HepG2 (cell line): ENCODE measurements around the gene ITGB8. TPM values are rescaled to one million over a fixed set of nuclear protein-coding genes. Genes with fewer than 3 reads are reported as not detected.

ENCODE experiments used
- ATAC-seq: fragments of 200-7000 bp; cut with Tn5 transposase; 3 replicates; pipeline ENCODE4 v1.9.1; 2020; ENCODE audit warnings: mild to moderate bottlenecking, moderate library complexity
- BruUV-seq: library from RNA; stranded (reverse); fragments of 400-500 nt; replicated peaks from 2 replicates; lab custom pipeline; 2021; lab: Mats Ljungman, UMichigan
- CTCF ChIA-PET: fragments of 300-600 bp; formaldehyde crosslinking; extraction: SDS; loops from one replicate; lab custom pipeline; 2021; ENCODE audit warnings: low total read pairs, inconsistent platforms, low intra/inter-chr PET ratio; lab: Yijun Ruan, JAX
- POLR2A ChIA-PET: fragments of 350-600 bp; sonication (Branson Sonifier 250); formaldehyde crosslinking; loops from one replicate; lab custom pipeline; 2020; ENCODE audit warnings: antibody characterized with exemption, inconsistent platforms; lab: Yijun Ruan, JAX
- DNase-seq: peaks from one replicate; pipeline ENCODE4 v3.0.0-alpha.2; 2015; ENCODE audit warnings: low spot score
- FAIRE-seq: peaks from 3 replicates; lab custom pipeline; 2011; peaks lifted over from hg19 to GRCh38; lab: Jason Lieb, UNC
- H2AFZ ChIP-seq: one replicate; pipeline ENCODE4 v1.6.1; 2011; ENCODE audit warnings: low read length, inconsistent platforms
- H3K27ac ChIP-seq: fragments of 300-600 bp; 3 replicates; pipeline ENCODE4 v1.8.0; 2011; ENCODE audit warnings: mixed run types, mild to moderate bottlenecking, mixed read lengths, low read length, inconsistent platforms; ENCODE audit not compliant: insufficient read depth; ENCODE audit errors: extremely low read length
- H3K27me3 ChIP-seq, 2 experiments: fragments of 200-600 bp in 1 of 2; 2 replicates in 1 of 2; 3 replicates in 1 of 2; pipeline versions ENCODE4 v1.6.0 to v1.8.0; 2011; ENCODE audit warnings: low read length in 2 of 2, mild to moderate bottlenecking in 2 of 2, moderate library complexity in 2 of 2, inconsistent platforms in 1 of 2; ENCODE audit not compliant: insufficient read depth in 2 of 2, control insufficient read depth in 1 of 2
- H3K36me3 ChIP-seq, 2 experiments: fragments of 200-600 bp in 1 of 2; replicated peaks in 1 of 2; 2 replicates in 1 of 2; 3 replicates in 1 of 2; pipeline versions ENCODE4 v1.5.1 to v1.8.0; 2011; ENCODE audit warnings: low read length in 2 of 2, inconsistent platforms in 1 of 2; ENCODE audit not compliant: insufficient read depth in 2 of 2, control insufficient read depth in 1 of 2
- H3K4me1 ChIP-seq: 2 replicates; pipeline ENCODE4 v1.5.1; 2012; ENCODE audit warnings: low read length, inconsistent platforms; ENCODE audit not compliant: insufficient read depth
- H3K4me2 ChIP-seq: 2 replicates; pipeline ENCODE4 v1.6.0; 2011; ENCODE audit warnings: low read depth, low read length, inconsistent platforms
- H3K4me3 ChIP-seq, 3 experiments: fragments of 200-600 bp in 1 of 3; sonication (generic), shearing (Covaris generic) in 1 of 3; replicated peaks in 1 of 3; 2 replicates each; pipeline ENCODE4 v1.5.1; 2011 to 2016; ENCODE audit warnings: low read length in 3 of 3, inconsistent platforms in 2 of 3, low read depth in 2 of 3, mild to moderate bottlenecking in 2 of 3, control low read depth in 1 of 3, mixed read lengths in 1 of 3; ENCODE audit not compliant: insufficient read depth in 1 of 3
- H3K79me2 ChIP-seq: one replicate; pipeline ENCODE4 v1.6.1; 2011; ENCODE audit warnings: low read length, inconsistent platforms; ENCODE audit not compliant: insufficient read depth
- H3K9ac ChIP-seq: 2 replicates; pipeline ENCODE4 v1.6.0; 2011; ENCODE audit warnings: mild to moderate bottlenecking, low read depth, low read length, inconsistent platforms; ENCODE audit not compliant: insufficient read depth
- H3K9me3 ChIP-seq: 2 replicates; pipeline ENCODE4 v1.5.1; 2012; ENCODE audit warnings: mild to moderate bottlenecking, low read length
- H4K20me1 ChIP-seq: 2 replicates; pipeline ENCODE4 v1.6.0; 2011; ENCODE audit warnings: inconsistent platforms, mild to moderate bottlenecking, low read length, moderate library complexity; ENCODE audit not compliant: insufficient read depth
- BHLHE40 ChIP-seq: IDR thresholded peaks from 2 replicates; pipeline ENCODE4 v1.6.1; 2011; ENCODE audit warnings: low read length, improper control_type of control experiment
- EEA1 ChIP-seq: sonication (generic); formaldehyde crosslinking; IDR thresholded peaks from 2 replicates; pipeline ENCODE4 v1.5.1; 2020; ENCODE audit warnings: mild to moderate bottlenecking, missing genetic modification reagents, borderline replicate concordance
- ERF ChIP-seq: IDR thresholded peaks from 2 replicates; pipeline ENCODE4 v1.6.1; 2018; ENCODE audit warnings: missing biosample characterization, missing genetic modification reagents
- KAT2B ChIP-seq: fragments of 150-350 bp; IDR thresholded peaks from 2 replicates; pipeline ENCODE4 v1.6.1; 2014; ENCODE audit warnings: low read depth, low read length, borderline replicate concordance
- MNT ChIP-seq: fragments of 450-650 bp; IDR thresholded peaks from 2 replicates; pipeline ENCODE4 v1.6.1; 2016
- NFKBIZ ChIP-seq: IDR thresholded peaks from 2 replicates; pipeline ENCODE4 v1.6.1; 2018; ENCODE audit warnings: missing genetic modification reagents, missing compliant biosample characterization
- PBX3 ChIP-seq: sonication (generic); formaldehyde crosslinking; IDR thresholded peaks from 2 replicates; pipeline ENCODE4 v1.8.1; 2023; ENCODE audit warnings: missing genetic modification reagents, inconsistent platforms, borderline replicate concordance
- SRSF4 ChIP-seq: fragments of 200-400 bp; formaldehyde crosslinking; IDR thresholded peaks from one replicate; pipeline ENCODE4 v1.6.1; 2018; ENCODE audit warnings: mild to moderate bottlenecking, low read depth, low read length, moderate library complexity; ENCODE audit not compliant: poor library complexity, severe bottlenecking
- TCF7L2 ChIP-seq: IDR thresholded peaks from 2 replicates; pipeline ENCODE4 v1.6.1; 2011; ENCODE audit warnings: mild to moderate bottlenecking, low read depth, low read length, moderate library complexity
- ZBTB42 ChIP-seq: sonication (generic); formaldehyde crosslinking; IDR thresholded peaks from 2 replicates; pipeline ENCODE4 v1.5.0; 2020; ENCODE audit warnings: mild to moderate bottlenecking, missing genetic modification reagents
- ZNF260 ChIP-seq: sonication (generic); formaldehyde crosslinking; IDR thresholded peaks from 2 replicates; pipeline ENCODE4 v1.4.0; 2020; ENCODE audit warnings: missing genetic modification reagents, low read depth, mild to moderate bottlenecking, borderline replicate concordance
- ZNF282 ChIP-seq: fragments of 450-650 bp; IDR thresholded peaks from 2 replicates; pipeline ENCODE4 v1.6.1; 2018; ENCODE audit not compliant: partially characterized antibody
- ZNF484 ChIP-seq: sonication (generic); formaldehyde crosslinking; IDR thresholded peaks from 2 replicates; pipeline ENCODE4 v1.5.1; 2020; ENCODE audit warnings: mild to moderate bottlenecking, low read depth, missing genetic modification reagents, borderline replicate concordance
- ZNF543 ChIP-seq: sonication (generic); formaldehyde crosslinking; IDR thresholded peaks from 2 replicates; pipeline ENCODE4 v1.4.0; 2020; ENCODE audit warnings: mild to moderate bottlenecking, missing genetic modification reagents
- ZNF670 ChIP-seq: sonication (generic); formaldehyde crosslinking; IDR thresholded peaks from 2 replicates; pipeline ENCODE4 v1.8.0; 2022; ENCODE audit warnings: mild to moderate bottlenecking, missing genetic modification reagents, borderline replicate concordance
- ZNF672 ChIP-seq: sonication (generic); formaldehyde crosslinking; IDR thresholded peaks from 2 replicates; pipeline ENCODE4 v1.8.1; 2022; ENCODE audit warnings: missing genetic modification reagents
- ZNF713 ChIP-seq: sonication (generic); formaldehyde crosslinking; IDR thresholded peaks from 2 replicates; pipeline ENCODE4 v1.4.0; 2020; ENCODE audit warnings: mild to moderate bottlenecking, missing genetic modification reagents
- ZNF75D ChIP-seq: sonication (generic); formaldehyde crosslinking; IDR thresholded peaks from 2 replicates; pipeline ENCODE4 v1.8.1; 2023; ENCODE audit warnings: missing genetic modification reagents, mild to moderate bottlenecking, borderline replicate concordance
- ZNF768 ChIP-seq: sonication (generic); formaldehyde crosslinking; IDR thresholded peaks from 2 replicates; pipeline ENCODE4 v1.4.0; 2020; ENCODE audit warnings: missing genetic modification reagents
- WGBS: methylation state at CpG from one replicate; pipeline ENCODE4 v1.1.6; 2017; ENCODE audit warnings: low lambda C conversion rate; 5-methylcytosine and 5-hydroxymethylcytosine counted together
- in situ Hi-C: cut with HindIII; loops from 2 replicates; pipeline ENCODE4 v1.10.0; 2017; ENCODE audit warnings: low pct_unique_long_range_greater_than_20kb; ENCODE audit not compliant: extremely low pct_ligation_motif_present
- intact Hi-C: fragments of 100-400 bp; cut with micrococcal nuclease; formaldehyde crosslinking; loops from one replicate; pipeline ENCODE4 v1.10.0; 2022; ENCODE audit not compliant: unreplicated experiment
- polyA plus RNA-seq, 8 experiments: library from polyadenylated mRNA; depleted of rRNA in 3 of 8; stranded (reverse) in 7 of 8; unstranded in 1 of 8; fragments of >200 nt; fragmentation: Illumina TruSeq in 4 of 8; extraction: Trizol in 4 of 8; gene quantifications; 2 replicates each; pipeline versions ENCODE4 v1.2.1 to v1.2.3, GENCODE V29; 2011 to 2016; ENCODE audit warnings: low read depth in 4 of 8, missing spikeins in 1 of 8, mixed read lengths in 1 of 8; ENCODE audit not compliant: insufficient read depth in 1 of 8
- total RNA-seq, 5 experiments: library from RNA; depleted of rRNA; stranded (reverse); fragments of >200 nt; fragmentation: Illumina TruSeq; extraction: Trizol; gene quantifications; 2 replicates each; pipeline ENCODE4 v1.2.3, GENCODE V29; 2016; ENCODE audit warnings: low read depth in 1 of 5

The ITGB8 gene
- total and polyA plus RNA-seq, 2 of the 13 experiments (the other 11 are each of a cell fraction or from before 2014, with no cell fraction given) = 0.01 TPM; not detected in 1

- Histone ChIP-seq H3K9ac (no peak overlapping the region), H2AFZ (no peak overlapping the region), H3K4me3 (no peak overlapping the region), H3K4me2 (no peak overlapping the region), H3K79me2 (no peaks in the 10 kb centered on the region), H3K27me3 (no peaks in the 10 kb centered on the region), H3K27ac (no peak overlapping the region), H4K20me1 (no peaks in the 10 kb centered on the region), H3K4me1 (no peaks in the 10 kb centered on the region), H3K9me3 (no peaks in the 10 kb centered on the region), H3K36me3 (no peaks in the 10 kb centered on the region)
- 4% methylated on average over 2 of the region's 2 CpGs for WGBS
- ChIA-PET CTCF (no interaction called here), POLR2A (no interaction called here)
- no TSS peak for BruUV-seq
- intact Hi-C loops = no loop called here
- FAIRE-seq (no peak), ATAC-seq (no peak), DNase-seq (no peak)
- in situ Hi-C loops = no loop called here
- no peak for TF ChIP-seq ZNF543 (CRISPR knock-in tag)
- no peak for TF ChIP-seq EEA1 (CRISPR knock-in tag)
- no peak for TF ChIP-seq ZNF713
- TF ChIP-seq ZNF768 = no peak
- TF ChIP-seq ZBTB42 (CRISPR knock-in tag) = no peak
- no peak for TF ChIP-seq KAT2B
- no peak for TF ChIP-seq ERF
- TF ChIP-seq SRSF4 = no peak
- TF ChIP-seq ZNF484 = no peak
- no peak for TF ChIP-seq ZNF672 (CRISPR knock-in tag)
- no peak for TF ChIP-seq MNT
- TF ChIP-seq TCF7L2 = no peak
- TF ChIP-seq PBX3 (CRISPR knock-in tag) = no peak
- no peak for TF ChIP-seq NFKBIZ (CRISPR knock-in tag)
- no peak for TF ChIP-seq BHLHE40
- TF ChIP-seq ZNF670 (CRISPR knock-in tag) = no peak
- no peak for TF ChIP-seq ZNF75D (CRISPR knock-in tag)
- TF ChIP-seq ZNF260 (CRISPR knock-in tag) = no peak
- TF ChIP-seq ZNF282 = no peak
- TF ChIP-seq, all 625 proteins: peak for 0
Observed at GRCh38 chr7:20362574-20363253, 32.0 kb downstream of the ITGB8 start.
